Activated T-cell treated with anti-CD3 and anti-CD28 coated beads, Interleukin-2, amount 50 U/mL, for 72 hours (primary cell): Measurements from ENCODE around the gene CDH4. TPM values are rescaled to one million over a fixed set of nuclear protein-coding genes. Genes with fewer than 3 reads are reported as not detected.

Experiments
- ATAC-seq, 2 donors: fragments of 150-1000 bp; cut with Tn5 transposase; replicated peaks in 1 of 2; 2 replicates each; pipeline ENCODE4 v1.10.0; 2021; ENCODE audit warnings: moderate library complexity in 2 of 2, mild to moderate bottlenecking in 1 of 2
- DNase-seq, 2 donors: peaks; one replicate each; pipeline ENCODE4 v3.0.0; 2021 to 2022; ENCODE audit warnings: mixed read lengths in 1 of 2
- H3K27ac Mint-ChIP-seq: one replicate; pipeline ENCODE4 v1.8.0; 2022; ENCODE audit warnings: mild to moderate bottlenecking, moderate library complexity, mixed read lengths
- H3K27me3 Mint-ChIP-seq: one replicate; pipeline ENCODE4 v1.8.0; 2022; ENCODE audit warnings: low read depth, mixed read lengths
- H3K36me3 Mint-ChIP-seq, 2 donors: one replicate each; pipeline ENCODE4 v1.8.0; 2022; ENCODE audit warnings: mixed read lengths in 2 of 2, mild to moderate bottlenecking in 1 of 2; ENCODE audit not compliant: insufficient read depth in 2 of 2
- H3K4me1 Mint-ChIP-seq: one replicate; pipeline ENCODE4 v1.8.0; 2022; ENCODE audit warnings: low read depth, mixed read lengths
- H3K4me3 Mint-ChIP-seq, 2 donors: one replicate each; pipeline ENCODE4 v1.8.0; 2022; ENCODE audit warnings: mild to moderate bottlenecking in 2 of 2, mixed read lengths in 2 of 2, moderate library complexity in 2 of 2
- H3K9me3 Mint-ChIP-seq, 2 donors: one replicate each; pipeline ENCODE4 v1.8.0; 2022; ENCODE audit warnings: mixed read lengths in 2 of 2
- total RNA-seq, 2 donors: library from RNA; stranded (reverse); gene quantifications; one replicate each; pipeline ENCODE4 v1.2.3, GENCODE V29; 2022

CDH4 gene
- total RNA-seq, 2 donors from 2014 or later, result 0.17 to 0.35 TPM

DNA sequence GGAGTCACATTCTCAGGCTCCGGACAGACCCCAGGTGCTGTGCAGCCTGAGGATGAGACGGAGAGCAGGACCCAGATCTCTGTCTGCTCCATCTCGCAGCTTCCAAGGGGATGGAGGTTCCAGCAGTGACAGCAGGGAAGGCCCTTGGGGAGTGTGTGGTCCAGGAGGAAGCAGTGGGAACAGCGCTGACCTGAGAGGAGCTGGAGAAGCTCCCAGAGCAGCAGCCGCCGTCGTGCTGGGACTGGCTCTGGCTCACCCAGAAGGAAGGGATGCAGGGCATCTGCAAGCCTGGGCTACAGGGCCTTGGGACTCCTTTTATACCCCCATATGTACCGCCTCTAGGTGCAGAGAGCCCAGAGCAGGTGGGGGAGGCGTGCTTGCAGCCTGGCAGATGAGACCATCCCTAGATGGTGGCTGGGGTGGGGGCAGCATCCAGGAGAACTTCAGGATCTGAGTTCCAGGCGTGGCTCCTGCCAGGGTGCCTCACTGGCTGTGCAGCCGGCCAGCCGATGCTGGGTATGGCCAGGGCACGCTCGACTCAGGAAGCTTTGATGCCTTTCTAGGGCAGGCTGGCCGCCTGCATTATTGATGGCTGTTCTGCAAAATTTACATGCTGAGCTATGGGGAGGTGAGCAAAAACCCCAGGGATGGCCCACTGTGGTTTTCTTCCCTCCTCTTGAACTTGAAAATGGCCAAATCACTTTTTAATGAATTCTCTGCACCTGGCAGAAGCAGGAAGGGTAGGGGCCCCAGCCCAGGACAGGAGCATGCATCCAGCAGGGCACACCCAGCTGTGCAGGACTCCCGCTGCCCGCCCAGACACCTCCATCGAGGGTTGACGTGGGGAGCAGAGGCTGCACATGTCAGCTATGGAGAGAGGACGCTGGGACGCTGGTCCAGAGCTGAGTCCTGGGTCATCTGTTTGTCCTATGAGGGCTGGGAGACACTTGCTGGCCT is 634.0 kb downstream of the CDH4 start:
- H3K36me3 Mint-ChIP-seq, result no peaks in the 10 kb centered on the region
- ATAC-seq (no peak), DNase-seq (no peak)
- no peaks in the 10 kb centered on the region for H3K27me3 Mint-ChIP-seq
- no peaks in the 10 kb centered on the region for H3K4me1 Mint-ChIP-seq
- H3K9me3 Mint-ChIP-seq, result peaks cover 8 to 12% of the 10 kb centered on the region in 2 donors
- H3K27ac Mint-ChIP-seq, result no peak overlapping the region
- H3K4me3 Mint-ChIP-seq, result no peak overlapping the region

DNA sequence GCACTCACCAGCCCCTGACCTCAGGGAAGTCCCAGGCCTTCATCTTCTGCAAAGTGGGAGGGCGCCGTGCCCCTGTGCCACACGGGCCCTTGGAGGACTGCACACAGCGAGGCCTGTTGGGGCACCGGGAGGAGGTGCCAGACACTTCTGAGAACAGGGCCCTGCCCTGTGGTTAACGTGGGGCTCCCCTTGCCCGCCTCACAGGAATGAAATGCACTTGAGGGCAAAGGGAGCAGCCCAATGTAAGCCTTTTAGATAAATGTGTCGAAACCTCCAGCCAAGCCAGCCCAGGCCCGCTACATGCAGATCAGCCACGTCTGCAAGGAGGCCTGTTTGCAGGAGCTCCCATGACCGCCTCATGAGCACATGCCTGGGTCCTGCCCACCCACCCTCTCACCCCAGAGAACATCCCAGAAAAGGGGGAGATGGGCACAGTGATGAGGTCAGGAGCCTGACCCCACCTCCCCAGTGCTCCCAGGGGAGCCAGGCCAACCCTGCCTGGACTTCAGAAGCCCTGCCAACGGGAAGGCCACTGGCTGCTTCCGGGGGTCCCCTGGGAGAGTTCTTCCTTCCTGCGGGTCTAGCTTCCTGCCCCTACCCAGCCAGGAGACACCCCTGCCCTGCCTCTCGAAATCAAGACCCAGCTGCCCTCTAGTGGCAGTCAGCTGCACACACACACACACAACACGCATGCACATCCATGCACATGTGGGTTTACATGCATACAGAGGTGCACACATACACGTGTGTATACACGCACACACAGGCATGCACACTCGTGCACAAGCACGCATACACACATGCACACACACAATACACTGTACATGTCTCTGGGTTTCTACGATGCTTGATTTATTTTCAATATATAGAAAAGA is 634.9 kb downstream of the CDH4 start:
- Mint-ChIP-seq H3K36me3 (no peaks in the 10 kb centered on the region), H3K9me3 (peaks cover 8 to 12% of the 10 kb centered on the region in 2 donors), H3K27ac (no peak overlapping the region), H3K4me1 (no peaks in the 10 kb centered on the region), H3K4me3 (no peak overlapping the region), H3K27me3 (no peaks in the 10 kb centered on the region)
- DNase-seq, result peak; percentile 26 to 27
- ATAC-seq, result peak; percentile 42 to 53

DNA sequence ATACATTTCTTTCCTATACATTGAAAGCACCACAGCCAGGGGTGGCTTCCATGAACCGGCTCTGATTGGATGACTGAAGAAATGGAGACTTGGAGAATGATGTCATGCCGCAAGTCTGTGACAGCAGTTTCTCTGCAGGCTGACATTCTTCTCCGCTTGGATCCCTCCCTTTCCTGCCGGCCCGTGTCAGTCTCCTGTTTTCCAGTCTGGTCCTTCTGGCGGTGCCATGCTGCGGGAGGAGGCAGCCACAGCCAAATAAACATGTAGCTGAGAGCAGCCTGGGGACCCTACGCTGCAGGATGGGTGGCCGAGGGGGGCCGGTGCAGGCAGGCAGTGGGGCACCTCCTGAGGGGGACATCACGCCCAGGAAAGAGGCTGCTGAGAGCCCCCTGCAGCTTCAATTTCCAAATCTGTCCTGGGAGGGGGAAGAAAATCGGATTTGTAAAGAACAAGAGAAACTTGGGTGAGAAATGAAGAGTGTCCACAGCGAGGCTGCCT is 635.6 kb downstream of the CDH4 start:
- DNase-seq, result no peak
- H3K9me3 Mint-ChIP-seq, result peaks cover 8 to 12% of the 10 kb centered on the region in 2 donors
- no peak overlapping the region for H3K4me3 Mint-ChIP-seq
- no peaks in the 10 kb centered on the region for H3K36me3 Mint-ChIP-seq
- ATAC-seq, result no peak
- H3K4me1 Mint-ChIP-seq, result no peaks in the 10 kb centered on the region
- H3K27ac Mint-ChIP-seq, result no peak overlapping the region
- H3K27me3 Mint-ChIP-seq, result no peaks in the 10 kb centered on the region

DNA sequence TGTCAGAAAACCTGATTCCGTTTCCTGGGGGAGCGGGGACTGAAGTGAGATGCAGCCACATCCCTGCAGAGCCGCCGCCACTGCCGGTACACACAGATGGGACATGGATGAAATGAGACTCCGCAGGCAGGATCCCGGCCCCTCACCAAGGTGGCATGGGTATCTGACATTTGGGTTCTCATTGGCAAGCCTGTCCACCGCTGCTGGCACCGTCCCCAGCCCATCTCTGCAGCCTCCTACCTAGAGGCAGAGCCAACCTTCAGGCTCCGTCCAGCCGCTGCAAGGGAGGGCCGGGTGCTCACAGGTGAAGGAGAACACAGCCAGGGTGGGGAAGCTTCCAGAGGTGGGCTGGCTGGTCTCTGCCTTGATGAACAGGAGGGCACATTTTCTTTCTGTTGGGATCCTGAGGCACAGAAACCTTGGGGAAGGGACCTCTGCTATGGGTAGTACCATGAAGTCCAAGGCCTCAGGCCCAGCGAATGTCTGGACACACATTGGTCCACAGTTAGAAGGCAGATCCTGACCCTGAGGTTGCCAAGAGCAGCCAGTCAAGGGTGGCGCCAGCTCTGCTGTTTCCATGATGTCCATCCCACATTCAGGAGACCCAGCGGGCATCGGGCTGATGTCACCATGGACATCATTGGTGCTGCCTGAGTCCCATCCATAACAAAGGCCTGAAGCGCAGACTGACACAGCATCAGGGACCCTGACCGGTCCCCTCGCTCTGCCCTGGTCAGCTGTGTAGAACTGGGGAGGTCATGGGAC is 636.2 kb downstream of the CDH4 start:
- ATAC-seq, result no peak
- no peaks in the 10 kb centered on the region for H3K4me1 Mint-ChIP-seq
- H3K36me3 Mint-ChIP-seq, result no peaks in the 10 kb centered on the region
- no peaks in the 10 kb centered on the region for H3K27me3 Mint-ChIP-seq
- no peak overlapping the region for H3K4me3 Mint-ChIP-seq
- DNase-seq, result no peak
- peaks cover 8 to 12% of the 10 kb centered on the region in 2 donors for H3K9me3 Mint-ChIP-seq
- no peak overlapping the region for H3K27ac Mint-ChIP-seq

DNA sequence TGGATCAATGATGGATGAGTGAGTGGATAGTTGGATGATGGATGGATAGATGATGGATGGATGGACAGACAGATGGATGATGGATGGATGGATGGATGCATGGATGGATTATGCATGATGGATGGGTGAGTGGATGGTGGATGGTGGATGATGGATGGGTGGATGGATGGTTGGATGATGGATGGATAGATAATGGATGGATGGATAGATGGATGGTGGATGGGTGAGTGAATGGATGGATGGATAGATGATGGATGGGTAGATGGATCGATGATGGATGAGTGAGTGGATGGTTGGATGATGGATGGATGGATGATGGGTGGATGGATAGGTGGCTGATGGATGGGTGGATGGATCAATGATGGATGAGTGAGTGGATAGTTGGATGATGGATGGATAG is 637.6 kb downstream of the CDH4 start:
- H3K9me3 Mint-ChIP-seq, result peaks cover 8 to 12% of the 10 kb centered on the region in 2 donors
- H3K4me1 Mint-ChIP-seq, result no peaks in the 10 kb centered on the region
- H3K4me3 Mint-ChIP-seq, result no peak overlapping the region
- no peak for ATAC-seq
- no peak overlapping the region for H3K27ac Mint-ChIP-seq
- no peak for DNase-seq
- H3K36me3 Mint-ChIP-seq, result no peaks in the 10 kb centered on the region
- H3K27me3 Mint-ChIP-seq, result no peaks in the 10 kb centered on the region

DNA sequence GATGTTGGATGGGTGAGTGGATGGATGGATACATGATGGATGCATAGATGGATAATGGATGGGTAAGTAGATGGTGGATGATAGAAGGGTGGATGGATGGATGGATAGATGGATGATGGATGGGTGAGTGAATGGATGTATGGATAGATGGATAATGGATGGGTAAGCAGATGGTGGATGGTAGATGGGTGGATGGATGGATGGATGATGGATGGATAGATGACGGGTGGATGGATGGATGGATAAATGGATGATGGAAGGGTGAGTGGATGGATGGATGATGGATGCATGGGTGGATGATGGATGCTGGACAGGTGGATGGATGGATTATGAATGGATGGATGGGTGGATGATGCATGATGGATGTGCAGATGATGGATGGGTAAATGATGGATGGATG is 638.1 kb downstream of the CDH4 start:
- no peak overlapping the region for H3K27ac Mint-ChIP-seq

DNA sequence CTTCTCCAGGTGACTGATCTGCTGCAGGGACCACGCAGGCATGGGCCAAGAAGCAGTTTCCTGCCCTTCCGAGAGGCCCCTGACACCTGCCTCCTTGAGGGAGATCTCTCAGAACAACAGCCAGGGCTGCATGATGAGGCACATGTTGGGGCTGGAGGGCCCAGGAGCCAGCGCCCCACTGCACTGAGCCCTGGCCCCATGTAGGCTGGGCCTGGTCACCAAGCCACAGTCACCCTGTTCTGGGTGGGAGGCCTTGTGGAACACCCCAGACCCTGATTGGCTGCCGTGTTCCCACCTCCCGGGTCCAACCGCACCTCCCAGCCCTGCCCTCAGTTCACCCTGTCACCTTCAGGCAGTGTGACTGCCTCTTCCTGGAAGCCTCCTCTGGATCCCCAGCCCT is 639.4 kb downstream of the CDH4 start:
- H3K36me3 Mint-ChIP-seq, result no peaks in the 10 kb centered on the region
- DNase-seq (no peak), ATAC-seq (no peak)
- H3K4me3 Mint-ChIP-seq, result no peak overlapping the region
- no peak overlapping the region for H3K27ac Mint-ChIP-seq
- H3K9me3 Mint-ChIP-seq, result peaks cover 8 to 12% of the 10 kb centered on the region in 2 donors
- H3K27me3 Mint-ChIP-seq, result no peaks in the 10 kb centered on the region
- H3K4me1 Mint-ChIP-seq, result no peaks in the 10 kb centered on the region

More for the DNA sequence above, 638.1 kb downstream of the CDH4 start:
- no peak for DNase-seq
- H3K36me3 Mint-ChIP-seq, result no peaks in the 10 kb centered on the region
- no peaks in the 10 kb centered on the region for H3K4me1 Mint-ChIP-seq
- H3K4me3 Mint-ChIP-seq, result no peak overlapping the region
- no peaks in the 10 kb centered on the region for H3K27me3 Mint-ChIP-seq
- ATAC-seq, result no peak
- H3K9me3 Mint-ChIP-seq, result peaks cover 8 to 12% of the 10 kb centered on the region in 2 donors

DNA sequence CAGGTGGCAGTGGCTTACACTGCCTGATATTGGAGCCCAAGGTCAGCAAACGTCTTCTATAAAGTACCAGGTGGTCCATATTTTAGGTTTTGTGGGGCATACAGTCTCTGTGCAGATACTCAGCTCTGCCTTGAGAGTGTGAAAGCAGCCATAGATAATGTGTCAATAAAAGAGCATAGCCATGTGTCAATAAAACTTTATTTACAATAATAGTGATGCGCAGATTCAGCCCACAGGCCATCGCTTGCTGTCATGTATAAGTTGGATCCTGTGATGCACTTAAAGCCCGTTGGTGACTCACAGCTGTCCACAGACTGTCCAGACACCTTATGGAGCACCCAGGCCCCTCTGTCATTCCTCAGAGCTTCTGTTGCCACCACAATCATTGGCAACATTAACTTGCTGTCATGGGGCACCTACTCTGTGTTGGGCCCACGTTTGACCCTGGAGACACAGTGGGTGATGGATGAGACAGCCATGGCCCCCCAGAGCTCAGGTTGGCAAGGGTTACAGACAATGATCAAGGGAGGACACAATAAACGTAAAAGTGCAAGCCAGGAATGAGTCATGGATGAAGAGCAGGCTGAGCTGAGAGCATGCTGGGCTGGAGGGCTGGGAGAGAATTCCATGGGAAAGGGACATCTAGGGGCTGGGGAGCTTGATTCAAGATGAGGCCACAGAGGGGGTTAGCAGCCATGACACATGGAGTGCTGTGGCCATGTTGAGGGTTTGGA is 640.0 kb downstream of the CDH4 start:
- Mint-ChIP-seq H3K4me1 (no peaks in the 10 kb centered on the region), H3K27me3 (no peaks in the 10 kb centered on the region), H3K36me3 (no peaks in the 10 kb centered on the region), H3K27ac (no peak overlapping the region), H3K9me3 (peaks cover 8 to 12% of the 10 kb centered on the region in 2 donors), H3K4me3 (no peak overlapping the region)
- no peak for DNase-seq
- ATAC-seq, result no peak

DNA sequence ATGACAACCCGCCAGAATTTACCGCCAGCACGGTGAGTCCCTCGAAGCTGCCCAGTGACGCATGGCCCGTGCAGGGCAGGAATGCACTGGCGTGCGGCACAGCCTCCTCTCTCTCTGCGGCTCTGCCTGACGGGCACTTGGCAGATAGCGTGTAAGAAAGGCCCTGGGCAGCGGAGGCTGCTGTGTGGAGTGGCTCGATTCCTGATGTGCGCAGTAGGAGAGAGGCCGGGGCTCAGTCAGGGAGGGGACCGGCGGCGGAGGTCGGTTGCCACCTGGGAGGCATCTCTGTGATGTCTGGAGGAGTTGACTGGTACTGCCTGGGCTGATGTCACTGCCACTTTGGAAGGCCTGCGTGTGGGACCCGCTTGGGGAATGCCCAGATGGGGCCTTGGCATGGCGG is 643.0 kb downstream of the CDH4 start:
- H3K27ac Mint-ChIP-seq, result no peak overlapping the region
- no peak overlapping the region for H3K4me3 Mint-ChIP-seq
- no peak for ATAC-seq
- no peaks in the 10 kb centered on the region for H3K4me1 Mint-ChIP-seq
- H3K9me3 Mint-ChIP-seq, result peaks cover 2 to 4% of the 10 kb centered on the region in 2 donors
- H3K27me3 Mint-ChIP-seq, result no peaks in the 10 kb centered on the region
- H3K36me3 Mint-ChIP-seq, result no peaks in the 10 kb centered on the region
- no peak for DNase-seq

DNA sequence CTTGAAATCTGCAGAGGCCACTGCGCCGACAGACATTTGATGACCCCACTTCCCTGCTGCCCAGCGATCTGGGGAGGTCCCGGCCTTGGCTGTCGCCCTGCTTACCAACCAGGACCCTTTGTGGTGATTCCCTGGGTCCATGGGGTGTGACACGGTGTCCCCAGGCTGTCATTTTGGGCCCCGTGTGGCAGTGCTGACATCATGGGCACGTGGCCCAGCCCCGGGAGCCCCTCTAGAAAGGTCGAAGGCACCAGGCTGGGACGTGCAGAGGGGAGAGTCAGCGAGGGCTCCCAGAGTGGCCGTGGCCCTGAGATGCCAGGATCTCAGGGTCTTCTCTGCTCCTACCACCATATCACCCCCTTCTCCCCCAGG is 643.6 kb downstream of the CDH4 start:
- H3K36me3 Mint-ChIP-seq, result no peaks in the 10 kb centered on the region
- DNase-seq (no peak), ATAC-seq (no peak)
- H3K27ac Mint-ChIP-seq, result no peak overlapping the region
- no peaks in the 10 kb centered on the region for H3K27me3 Mint-ChIP-seq
- no peak overlapping the region for H3K4me3 Mint-ChIP-seq
- H3K9me3 Mint-ChIP-seq, result no peaks in the 10 kb centered on the region
- H3K4me1 Mint-ChIP-seq, result no peaks in the 10 kb centered on the region

DNA sequence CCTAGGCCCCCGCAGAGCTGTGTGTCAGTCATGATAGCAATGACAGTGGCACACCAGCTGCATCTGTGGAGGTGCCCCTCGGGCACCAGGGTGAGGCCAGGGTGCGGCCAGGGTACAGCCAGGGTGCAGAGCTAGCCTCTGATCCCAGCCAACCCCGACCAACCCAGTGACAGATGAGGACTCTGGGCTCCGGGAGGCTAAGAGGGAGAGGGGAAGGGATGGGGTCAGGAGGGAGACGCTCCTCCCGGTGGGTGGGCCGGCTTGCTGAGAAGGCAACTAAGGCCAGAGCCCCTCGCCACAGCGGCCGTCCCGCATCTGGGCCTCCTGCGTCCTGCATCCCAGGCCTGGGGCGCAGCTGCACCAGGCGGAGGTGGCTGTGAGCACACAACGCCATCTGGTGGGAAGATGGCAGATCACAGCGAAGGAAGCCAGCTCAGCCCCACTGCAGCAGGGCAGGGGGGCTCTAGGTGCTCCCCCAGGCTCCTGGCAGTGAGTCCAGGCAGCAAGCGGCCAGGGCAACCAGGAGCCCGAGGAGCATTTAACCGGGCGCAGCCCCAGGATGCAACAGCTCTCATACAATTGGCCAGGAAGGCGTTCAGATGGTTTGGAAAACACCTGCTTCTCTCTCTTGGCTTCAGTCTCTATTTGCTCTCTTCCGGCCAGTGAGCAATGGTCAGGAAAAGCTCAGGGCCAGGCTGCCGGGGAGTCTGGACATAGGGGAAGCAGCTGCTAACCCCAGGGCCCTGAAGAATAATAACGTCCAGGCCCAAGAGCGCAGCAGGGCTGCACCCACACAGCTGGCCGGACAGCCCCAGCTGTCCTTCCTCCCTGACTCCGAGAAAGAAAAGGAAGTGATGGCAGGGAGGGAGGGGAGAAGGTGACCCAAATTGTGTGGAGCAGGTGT is 644.2 kb downstream of the CDH4 start:
- peak in 1 of 2 donors; percentile 30 for ATAC-seq
- DNase-seq, result peak; percentile 15 to 16

More for the DNA sequence above, 644.2 kb downstream of the CDH4 start:
- Mint-ChIP-seq H3K4me3 (no peak overlapping the region), H3K27me3 (no peaks in the 10 kb centered on the region), H3K4me1 (no peaks in the 10 kb centered on the region), H3K9me3 (no peaks in the 10 kb centered on the region), H3K27ac (no peak overlapping the region), H3K36me3 (no peaks in the 10 kb centered on the region)
